Neural progenitor cell (in vitro differentiated cells): Measurements from ENCODE around the gene RHBDD1.

Experiments
- EZH2 ChIP-seq: fragments of 200-600 bp; sonication (generic); IDR thresholded peaks from 2 replicates; pipeline ENCODE4 v1.6.1; 2017; ENCODE audit warnings: antibody characterized with exemption, mild to moderate bottlenecking, moderate library complexity
- EZH2phosphoT487 ChIP-seq: fragments of 200-600 bp; sonication (generic); IDR thresholded peaks from 2 replicates; pipeline ENCODE4 v1.6.1; 2017; ENCODE audit warnings: antibody characterized with exemption
- TF ChIP-seq, protein P1 (sequence below): fragments of 200-600 bp; sonication (generic); IDR thresholded peaks from 2 replicates; pipeline ENCODE4 v1.5.1; 2017; ENCODE audit warnings: antibody characterized with exemption, mild to moderate bottlenecking

DNA sequence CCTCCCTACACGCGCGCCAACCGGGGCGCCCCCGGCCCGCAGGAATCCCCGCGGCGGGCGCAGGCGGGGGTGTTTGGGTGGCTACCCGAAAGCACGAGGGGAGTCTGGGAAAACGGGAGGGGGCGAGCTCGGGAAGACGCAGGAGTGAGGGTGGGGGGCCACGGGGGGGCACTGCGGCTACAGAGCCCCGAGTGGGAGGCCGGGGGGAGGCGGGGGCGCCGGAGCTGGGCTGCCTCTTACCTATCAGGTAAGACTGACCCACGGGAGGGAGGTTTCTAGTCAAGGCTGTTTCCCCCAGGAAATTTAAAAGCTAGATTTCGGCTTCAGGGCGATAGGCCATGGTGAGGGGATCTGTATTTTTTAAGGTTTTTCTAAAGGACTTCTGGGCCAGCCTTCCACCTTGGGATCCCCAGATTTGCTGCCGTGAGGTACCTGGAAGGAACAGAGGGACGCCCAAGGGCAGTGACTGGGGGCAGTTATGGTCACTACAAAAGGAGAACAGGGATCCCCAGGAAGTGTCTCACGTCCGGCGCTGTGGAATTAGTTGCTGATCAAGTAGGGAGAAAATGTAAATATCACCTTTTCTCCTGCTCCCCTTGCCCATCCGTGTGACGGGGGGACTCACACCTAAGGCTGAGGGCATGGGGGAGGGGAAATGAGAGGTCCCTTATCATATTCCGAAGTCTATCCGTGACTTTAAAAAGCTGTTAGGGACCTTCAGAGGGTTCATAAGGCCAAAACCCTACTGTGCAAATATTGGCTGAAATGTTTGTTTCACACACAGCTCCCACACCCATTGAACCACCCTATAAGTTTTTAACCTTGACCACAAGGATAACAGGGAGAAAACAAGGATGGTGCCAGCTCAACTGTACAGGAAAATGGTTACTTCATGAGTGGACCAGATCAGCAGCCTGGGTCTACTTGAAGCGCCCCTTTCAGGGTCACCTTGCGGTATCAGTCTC is 35.6 kb upstream of the RHBDD1 start:
- TF ChIP-seq, protein P1, sequence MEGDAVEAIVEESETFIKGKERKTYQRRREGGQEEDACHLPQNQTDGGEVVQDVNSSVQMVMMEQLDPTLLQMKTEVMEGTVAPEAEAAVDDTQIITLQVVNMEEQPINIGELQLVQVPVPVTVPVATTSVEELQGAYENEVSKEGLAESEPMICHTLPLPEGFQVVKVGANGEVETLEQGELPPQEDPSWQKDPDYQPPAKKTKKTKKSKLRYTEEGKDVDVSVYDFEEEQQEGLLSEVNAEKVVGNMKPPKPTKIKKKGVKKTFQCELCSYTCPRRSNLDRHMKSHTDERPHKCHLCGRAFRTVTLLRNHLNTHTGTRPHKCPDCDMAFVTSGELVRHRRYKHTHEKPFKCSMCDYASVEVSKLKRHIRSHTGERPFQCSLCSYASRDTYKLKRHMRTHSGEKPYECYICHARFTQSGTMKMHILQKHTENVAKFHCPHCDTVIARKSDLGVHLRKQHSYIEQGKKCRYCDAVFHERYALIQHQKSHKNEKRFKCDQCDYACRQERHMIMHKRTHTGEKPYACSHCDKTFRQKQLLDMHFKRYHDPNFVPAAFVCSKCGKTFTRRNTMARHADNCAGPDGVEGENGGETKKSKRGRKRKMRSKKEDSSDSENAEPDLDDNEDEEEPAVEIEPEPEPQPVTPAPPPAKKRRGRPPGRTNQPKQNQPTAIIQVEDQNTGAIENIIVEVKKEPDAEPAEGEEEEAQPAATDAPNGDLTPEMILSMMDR: peak; percentile 57
- no peak for TF ChIP-seq EZH2
- TF ChIP-seq EZH2phosphoT487: no peak
